ENCODE results near the gene RASL10B. TPM values are rescaled to one million over a fixed set of nuclear protein-coding genes. Genes with fewer than 3 reads are reported as not detected.
A peak's percentile ranks its signal among the peaks of the same experiment; 100 is the strongest.

The RASL10B gene
- total RNA-seq, 1 experiment from 2014 or later, result 0.09 TPM

DNA sequence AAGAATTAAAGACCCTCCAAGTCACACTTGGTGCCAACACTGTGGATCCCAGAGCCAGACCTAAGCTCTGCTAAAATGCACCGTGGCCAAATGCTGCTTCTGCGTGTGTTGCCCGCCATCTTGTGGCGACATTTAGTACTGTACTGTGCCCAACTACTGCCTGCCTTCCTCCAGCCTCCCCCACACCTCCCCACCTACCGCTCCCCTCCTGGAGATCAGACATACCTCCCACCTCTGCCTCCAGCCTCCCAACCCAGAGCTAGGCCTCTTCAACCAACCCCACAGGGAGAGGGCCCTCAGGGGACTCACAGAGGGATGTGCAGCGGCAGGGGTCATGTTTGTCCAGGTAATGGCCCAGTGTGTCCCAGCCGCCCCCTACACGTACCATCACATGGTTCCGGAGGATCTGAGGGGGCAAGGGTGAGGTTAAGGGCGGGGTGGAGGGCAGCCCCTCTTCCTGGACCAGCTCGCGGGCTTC is 16.1 kb downstream of the RASL10B start:
- no TSS peak for BruUV-seq (replicated peaks)
- intact Hi-C loops (cut with micrococcal nuclease), result loop anchor here (1.0 to 10.0 kb wide), 5 partner anchors 83 to 1325 kb away; partner anchors contain the start of gene SLFN12L
- Mint-ChIP-seq H3K4me3 (ENCODE audit: unreplicated experiment) (no peak overlapping the region), H3K36me3 (ENCODE audit: insufficient read depth, unreplicated experiment) (peaks cover 4% of the 10 kb centered on the region), H3K27me3 (ENCODE audit: insufficient read depth, unreplicated experiment) (peaks cover 16% of the 10 kb centered on the region), H3K9me3 (ENCODE audit: unreplicated experiment) (no peaks in the 10 kb centered on the region), H3K27ac (ENCODE audit: low read depth, unreplicated experiment) (no peak overlapping the region), H3K4me1 (ENCODE audit: insufficient read depth, unreplicated experiment) (peaks cover 10% of the 10 kb centered on the region)
- CTCF ChIA-PET, result interaction anchor here (0.6 to 9.3 kb wide), 45 partner anchors 9 to 1221 kb away, joined by 3 to 150 read pairs (median 5); partner anchors contain the start of genes C17orf50, RASL10B and TAF15
- peak; percentile 95 for TF ChIP-seq CTCF (IDR thresholded peaks at IDR 0.05; ENCODE audit: unreplicated experiment)
- POLR2A ChIA-PET, result interaction anchor here (0.6 to 2.6 kb wide), 8 partner anchors 9 to 602 kb away, joined by 3 to 16 read pairs (median 3); partner anchors contain the start of gene TAF15
- DNase-seq (ENCODE audit: unreplicated experiment), result peak; percentile 80

GRCh38 chr17:35748341-35748841 is 17.0 kb downstream of the RASL10B start:
- peak; percentile 83 for DNase-seq (ENCODE audit: unreplicated experiment)

DNA sequence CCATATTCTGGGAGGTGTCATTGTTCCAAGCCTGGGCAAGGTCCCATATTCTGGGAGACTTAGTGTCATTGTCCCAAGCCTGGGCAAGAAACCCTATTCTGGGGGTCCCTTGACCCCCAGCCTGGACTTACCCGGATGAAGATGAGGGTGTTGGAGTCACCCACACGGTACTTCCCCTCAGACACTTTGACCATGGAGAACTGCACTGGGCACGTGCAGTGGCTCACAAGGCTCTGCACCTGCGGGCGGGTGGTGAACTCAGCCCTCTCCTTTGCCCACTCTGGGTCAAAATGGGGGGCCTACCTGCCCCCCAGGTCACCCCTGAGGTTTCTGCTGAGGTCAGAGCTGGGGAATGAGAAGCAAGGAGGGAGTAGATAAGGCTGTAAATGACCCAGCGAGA is 17.5 kb downstream of the RASL10B start:
- intact Hi-C loops (cut with micrococcal nuclease), result loop anchor here (5.0 to 10.0 kb wide), 4 partner anchors 84 to 1327 kb away; partner anchors contain the start of gene SLFN12L
- Mint-ChIP-seq H3K27ac (ENCODE audit: low read depth, unreplicated experiment) (no peak overlapping the region), H3K27me3 (ENCODE audit: insufficient read depth, unreplicated experiment) (peaks cover 2% of the 10 kb centered on the region), H3K9me3 (ENCODE audit: unreplicated experiment) (no peaks in the 10 kb centered on the region), H3K36me3 (ENCODE audit: insufficient read depth, unreplicated experiment) (peaks cover 4% of the 10 kb centered on the region), H3K4me3 (ENCODE audit: unreplicated experiment) (no peak overlapping the region), H3K4me1 (ENCODE audit: insufficient read depth, unreplicated experiment) (peaks cover 10% of the 10 kb centered on the region)
- no peak for TF ChIP-seq CTCF (IDR thresholded peaks at IDR 0.05; ENCODE audit: unreplicated experiment)
- BruUV-seq (replicated peaks), result no TSS peak
- DNase-seq (ENCODE audit: unreplicated experiment), result no peak
- CTCF ChIA-PET, result interaction anchor here (0.6 to 9.3 kb wide), 21 partner anchors 8 to 1869 kb away, joined by 3 to 150 read pairs (median 15); partner anchors contain the start of genes C17orf50, RASL10B and TAF15
- POLR2A ChIA-PET, result interaction anchor here (0.7 to 2.6 kb wide), 4 partner anchors 61 to 194 kb away, joined by 3 to 16 read pairs (median 5); partner anchors contain the start of gene TAF15

More at GRCh38 chr17:35748341-35748841, 17.0 kb downstream of the RASL10B start:
- Mint-ChIP-seq H3K27ac (ENCODE audit: low read depth, unreplicated experiment) (no peak overlapping the region), H3K36me3 (ENCODE audit: insufficient read depth, unreplicated experiment) (peaks cover 4% of the 10 kb centered on the region), H3K4me1 (ENCODE audit: insufficient read depth, unreplicated experiment) (peaks cover 10% of the 10 kb centered on the region), H3K9me3 (ENCODE audit: unreplicated experiment) (no peaks in the 10 kb centered on the region), H3K4me3 (ENCODE audit: unreplicated experiment) (no peak overlapping the region), H3K27me3 (ENCODE audit: insufficient read depth, unreplicated experiment) (peaks cover 8% of the 10 kb centered on the region)
- ChIA-PET POLR2A (interaction anchor here (0.6 to 2.6 kb wide), 7 partner anchors 9 to 602 kb away, joined by 3 to 16 read pairs (median 3); partner anchors contain the start of gene TAF15), CTCF (interaction anchor here (0.6 to 9.3 kb wide), 34 partner anchors 9 to 1870 kb away, joined by 3 to 150 read pairs (median 7); partner anchors contain the start of genes C17orf50, RASL10B and TAF15)
- intact Hi-C loops (cut with micrococcal nuclease), result loop anchor here (5.0 to 10.0 kb wide), 4 partner anchors 84 to 1326 kb away; partner anchors contain the start of gene SLFN12L
- TF ChIP-seq CTCF (IDR thresholded peaks at IDR 0.05; ENCODE audit: unreplicated experiment), result no peak
- no TSS peak for BruUV-seq (replicated peaks)

Measured in MCF 10A (cell line).